HepG2 (cell line): Measurements from ENCODE around the gene GADD45A. TPM values are rescaled to one million over a fixed set of nuclear protein-coding genes. Genes with fewer than 3 reads are reported as not detected.

Experiments
- AGO2 ChIP-seq: fragments of 200-400 bp; formaldehyde crosslinking; optimal IDR thresholded peaks from 2 replicates; pipeline ENCODE3; 2017; ENCODE audit warnings: mild to moderate bottlenecking, low read depth, low read length, moderate library complexity
- CEBPG ChIP-seq: IDR thresholded peaks from 2 replicates; pipeline ENCODE4 v1.6.1; 2016
- EHMT2 ChIP-seq: fragments of 200-600 bp; sonication (generic); IDR thresholded peaks from 2 replicates; pipeline ENCODE4 v1.7.0; 2017; ENCODE audit warnings: antibody characterized with exemption, low read depth, low read length, borderline replicate concordance
- GATA4 ChIP-seq: sonication (generic); IDR thresholded peaks from 2 replicates; pipeline ENCODE4 v1.6.1; 2016; ENCODE audit warnings: antibody characterized with exemption, low read depth, borderline replicate concordance
- GPBP1L1 ChIP-seq: sonication (generic); formaldehyde crosslinking; IDR thresholded peaks from 2 replicates; pipeline ENCODE4 v1.5.0; 2020; ENCODE audit warnings: mild to moderate bottlenecking, missing genetic modification reagents
- HDAC2 ChIP-seq: sonication (generic); formaldehyde crosslinking; IDR thresholded peaks from 2 replicates; pipeline ENCODE4 v1.4.0; 2020; ENCODE audit warnings: missing genetic modification reagents
- MAFF ChIP-seq: IDR thresholded peaks from 2 replicates; pipeline ENCODE4 v1.6.1; 2011; ENCODE audit warnings: low read depth, low read length, improper control_type of control experiment
- NCOA2 ChIP-seq: sonication (generic); formaldehyde crosslinking; IDR thresholded peaks from 2 replicates; pipeline ENCODE4 v1.8.0; 2022; ENCODE audit warnings: inconsistent platforms
- NKX3-1 ChIP-seq: sonication (generic); formaldehyde crosslinking; IDR thresholded peaks from 2 replicates; pipeline ENCODE4 v1.5.0; 2020; ENCODE audit warnings: missing genetic modification reagents
- RARA ChIP-seq: IDR thresholded peaks from 2 replicates; pipeline ENCODE4 v1.6.1; 2016; ENCODE audit warnings: missing genetic modification reagents, missing compliant biosample characterization
- RXRB ChIP-seq: IDR thresholded peaks from 2 replicates; pipeline ENCODE4 v1.6.1; 2016; ENCODE audit warnings: borderline replicate concordance, missing genetic modification reagents, missing compliant biosample characterization
- SNAI1 ChIP-seq: sonication (generic); formaldehyde crosslinking; IDR thresholded peaks from 2 replicates; pipeline ENCODE4 v1.5.0; 2020; ENCODE audit warnings: mild to moderate bottlenecking, missing genetic modification reagents, borderline replicate concordance
- TEAD2 ChIP-seq: sonication (generic); formaldehyde crosslinking; IDR thresholded peaks from 2 replicates; pipeline ENCODE4 v1.9.0; 2021; ENCODE audit warnings: missing genetic modification reagents
- ZBTB8A ChIP-seq: sonication (generic); formaldehyde crosslinking; IDR thresholded peaks from 2 replicates; pipeline ENCODE4 v1.4.0; 2020; ENCODE audit warnings: mild to moderate bottlenecking, low read depth, missing genetic modification reagents, borderline replicate concordance
- ZNF207 ChIP-seq: fragments of 450-650 bp; IDR thresholded peaks from 2 replicates; pipeline ENCODE4 v1.6.1; 2016; ENCODE audit warnings: antibody characterized with exemption, borderline replicate concordance
- ZNF430 ChIP-seq: sonication (generic); formaldehyde crosslinking; IDR thresholded peaks from 2 replicates; pipeline ENCODE4 v1.9.0; 2021; ENCODE audit warnings: mild to moderate bottlenecking, missing genetic modification reagents
- polyA plus RNA-seq, 8 experiments: library from polyadenylated mRNA; depleted of rRNA in 3 of 8; stranded (reverse) in 7 of 8; unstranded in 1 of 8; fragments of >200 nt; fragmentation: Illumina TruSeq in 4 of 8; extraction: Trizol in 4 of 8; gene quantifications; 2 replicates each; pipeline versions ENCODE4 v1.2.1 to v1.2.3, GENCODE V29; 2011 to 2016; ENCODE audit warnings: low read depth in 4 of 8, missing spikeins in 1 of 8, mixed read lengths in 1 of 8; ENCODE audit not compliant: insufficient read depth in 1 of 8
- total RNA-seq, 5 experiments: library from RNA; depleted of rRNA; stranded (reverse); fragments of >200 nt; fragmentation: Illumina TruSeq; extraction: Trizol; gene quantifications; 2 replicates each; pipeline ENCODE4 v1.2.3, GENCODE V29; 2016; ENCODE audit warnings: low read depth in 1 of 5
- TF ChIP-seq, protein P1 (sequence below): sonication (generic); formaldehyde crosslinking; IDR thresholded peaks from 2 replicates; pipeline ENCODE4 v1.4.0; 2020; ENCODE audit warnings: mild to moderate bottlenecking, missing genetic modification reagents
- TF ChIP-seq, protein P2 (sequence below): sonication (generic); formaldehyde crosslinking; IDR thresholded peaks from 2 replicates; pipeline ENCODE4 v1.4.0; 2020; ENCODE audit warnings: missing genetic modification reagents

GADD45A gene
- total and polyA plus RNA-seq, 2 of the 13 experiments (the other 11 are each of a cell fraction or from before 2014, with no cell fraction given): 33.2 to 46.2 TPM

- TF ChIP-seq, protein P1, sequence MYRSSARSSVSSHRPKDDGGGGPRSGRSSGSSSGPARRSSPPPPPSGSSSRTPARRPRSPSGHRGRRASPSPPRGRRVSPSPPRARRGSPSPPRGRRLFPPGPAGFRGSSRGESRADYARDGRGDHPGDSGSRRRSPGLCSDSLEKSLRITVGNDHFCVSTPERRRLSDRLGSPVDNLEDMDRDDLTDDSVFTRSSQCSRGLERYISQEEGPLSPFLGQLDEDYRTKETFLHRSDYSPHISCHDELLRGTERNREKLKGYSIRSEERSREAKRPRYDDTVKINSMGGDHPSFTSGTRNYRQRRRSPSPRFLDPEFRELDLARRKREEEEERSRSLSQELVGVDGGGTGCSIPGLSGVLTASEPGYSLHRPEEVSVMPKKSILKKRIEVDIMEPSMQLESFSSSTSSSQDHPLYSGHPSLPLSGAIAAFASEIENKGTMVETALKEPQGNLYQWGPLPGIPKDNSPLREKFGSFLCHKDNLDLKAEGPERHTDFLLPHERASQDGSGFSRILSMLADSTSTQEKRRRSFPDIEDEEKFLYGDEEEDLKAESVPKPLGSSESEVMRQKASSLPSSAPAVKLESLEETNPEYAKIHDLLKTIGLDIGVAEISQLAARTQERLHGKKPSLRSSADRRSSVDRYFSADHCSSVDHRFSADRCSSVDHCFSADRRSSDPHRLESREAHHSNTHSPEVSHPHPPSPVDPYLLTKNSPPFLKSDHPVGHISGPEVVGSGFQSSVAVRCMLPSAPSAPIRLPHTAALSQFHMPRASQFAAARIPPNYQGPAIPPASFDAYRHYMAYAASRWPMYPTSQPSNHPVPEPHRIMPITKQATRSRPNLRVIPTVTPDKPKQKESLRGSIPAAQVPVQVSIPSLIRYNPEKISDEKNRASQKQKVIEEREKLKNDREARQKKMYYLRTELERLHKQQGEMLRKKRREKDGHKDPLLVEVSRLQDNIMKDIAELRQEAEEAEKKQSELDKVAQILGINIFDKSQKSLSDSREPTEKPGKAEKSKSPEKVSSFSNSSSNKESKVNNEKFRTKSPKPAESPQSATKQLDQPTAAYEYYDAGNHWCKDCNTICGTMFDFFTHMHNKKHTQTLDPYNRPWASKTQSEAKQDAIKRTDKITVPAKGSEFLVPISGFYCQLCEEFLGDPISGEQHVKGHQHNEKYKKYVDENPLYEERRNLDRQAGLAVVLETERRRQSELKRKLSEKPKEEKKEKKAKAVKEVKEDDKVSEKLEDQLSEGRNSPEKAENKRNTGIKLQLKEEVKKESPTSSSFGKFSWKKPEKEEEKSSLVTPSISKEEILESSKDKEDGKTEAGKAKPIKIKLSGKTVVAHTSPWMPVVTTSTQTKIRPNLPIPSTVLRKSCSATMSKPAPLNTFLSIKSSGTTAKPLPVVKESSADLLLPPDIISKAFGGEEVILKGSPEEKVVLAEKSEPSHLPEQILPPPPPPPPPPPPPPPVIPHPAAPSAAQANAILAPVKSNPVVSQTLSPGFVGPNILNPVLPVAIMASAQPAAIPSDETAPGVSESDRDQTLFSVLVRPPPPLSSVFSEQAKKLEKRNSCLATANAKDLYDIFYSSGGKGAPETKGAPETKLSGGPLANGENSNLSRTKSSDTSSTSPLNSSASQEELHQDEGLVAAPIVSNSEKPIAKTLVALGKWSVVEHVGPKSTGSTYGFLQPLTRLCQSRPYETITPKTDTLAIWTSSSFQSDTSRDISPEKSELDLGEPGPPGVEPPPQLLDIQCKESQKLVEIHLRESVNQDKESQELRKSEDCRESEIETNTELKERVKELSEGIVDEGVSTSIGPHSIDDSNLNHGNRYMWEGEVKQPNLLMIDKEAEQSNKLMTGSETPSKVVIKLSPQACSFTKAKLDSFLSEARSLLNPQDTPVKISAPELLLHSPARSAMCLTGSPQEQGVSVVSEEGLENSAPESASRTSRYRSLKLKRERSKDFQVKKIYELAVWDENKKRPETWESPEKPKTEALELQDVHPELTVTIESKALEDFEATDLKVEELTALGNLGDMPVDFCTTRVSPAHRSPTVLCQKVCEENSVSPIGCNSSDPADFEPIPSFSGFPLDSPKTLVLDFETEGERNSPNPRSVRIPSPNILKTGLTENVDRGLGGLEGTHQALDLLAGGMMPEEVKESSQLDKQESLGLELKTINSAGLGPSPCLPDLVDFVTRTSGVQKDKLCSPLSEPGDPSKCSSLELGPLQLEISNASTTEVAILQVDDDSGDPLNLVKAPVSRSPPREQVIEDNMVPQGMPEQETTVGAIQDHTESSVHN (CRISPR knock-in tag): no peak
- TF ChIP-seq ZNF430 (CRISPR knock-in tag) (no peak), AGO2 (no peak), RARA (CRISPR knock-in tag) (no peak), HDAC2 (no peak), EHMT2 (no peak), NCOA2 (CRISPR knock-in tag) (peak; percentile 17; the same call in 1 of the 2 replicates), GPBP1L1 (CRISPR knock-in tag) (no peak), NKX3-1 (CRISPR knock-in tag) (no peak), SNAI1 (no peak), RXRB (CRISPR knock-in tag) (0 out of 2 replicates have a peak, but pooled peaks have one; percentile 13), GATA4 (no peak), TEAD2 (CRISPR knock-in tag) (no peak), ZBTB8A (CRISPR knock-in tag) (no peak), ZNF207 (no peak), MAFF (no peak), CEBPG (CRISPR knock-in tag) (0 out of 2 replicates have a peak, but pooled peaks have one; percentile 15)
- TF ChIP-seq, protein P2, sequence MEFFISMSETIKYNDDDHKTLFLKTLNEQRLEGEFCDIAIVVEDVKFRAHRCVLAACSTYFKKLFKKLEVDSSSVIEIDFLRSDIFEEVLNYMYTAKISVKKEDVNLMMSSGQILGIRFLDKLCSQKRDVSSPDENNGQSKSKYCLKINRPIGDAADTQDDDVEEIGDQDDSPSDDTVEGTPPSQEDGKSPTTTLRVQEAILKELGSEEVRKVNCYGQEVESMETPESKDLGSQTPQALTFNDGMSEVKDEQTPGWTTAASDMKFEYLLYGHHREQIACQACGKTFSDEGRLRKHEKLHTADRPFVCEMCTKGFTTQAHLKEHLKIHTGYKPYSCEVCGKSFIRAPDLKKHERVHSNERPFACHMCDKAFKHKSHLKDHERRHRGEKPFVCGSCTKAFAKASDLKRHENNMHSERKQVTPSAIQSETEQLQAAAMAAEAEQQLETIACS: no peak
Observed at GRCh38 chr1:67687649-67688048, 2.6 kb downstream of the GADD45A start (continued).
